Measurements from ENCODE around the gene FIS1. TPM values are rescaled to one million over a fixed set of nuclear protein-coding genes. Genes with fewer than 3 reads are reported as not detected.

The FIS1 gene
- total RNA-seq, 1 donor from 2014 or later, result 219 TPM

DNA sequence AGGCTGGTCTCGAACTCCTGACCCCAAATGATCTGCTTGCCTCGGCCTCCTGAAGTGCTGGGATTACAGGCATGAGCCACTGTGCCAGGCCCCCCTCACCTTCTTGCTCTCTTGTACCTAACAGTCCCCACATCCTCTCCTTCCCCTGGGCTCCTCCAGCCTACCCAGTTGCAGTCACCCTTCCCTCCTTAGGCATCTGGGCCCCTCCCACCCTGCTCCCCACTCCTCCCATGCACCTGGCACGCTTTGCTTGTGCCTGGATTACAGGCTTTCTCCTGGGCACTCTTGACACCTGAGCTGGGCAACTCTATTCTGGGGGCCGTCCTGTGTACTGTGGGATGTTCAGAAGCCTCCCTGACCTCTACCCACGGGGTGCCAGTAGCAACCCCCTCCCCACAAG, 10.2 kb downstream of the FIS1 start:
- no peak for DNase-seq (ENCODE audit: low spot score)

DNA sequence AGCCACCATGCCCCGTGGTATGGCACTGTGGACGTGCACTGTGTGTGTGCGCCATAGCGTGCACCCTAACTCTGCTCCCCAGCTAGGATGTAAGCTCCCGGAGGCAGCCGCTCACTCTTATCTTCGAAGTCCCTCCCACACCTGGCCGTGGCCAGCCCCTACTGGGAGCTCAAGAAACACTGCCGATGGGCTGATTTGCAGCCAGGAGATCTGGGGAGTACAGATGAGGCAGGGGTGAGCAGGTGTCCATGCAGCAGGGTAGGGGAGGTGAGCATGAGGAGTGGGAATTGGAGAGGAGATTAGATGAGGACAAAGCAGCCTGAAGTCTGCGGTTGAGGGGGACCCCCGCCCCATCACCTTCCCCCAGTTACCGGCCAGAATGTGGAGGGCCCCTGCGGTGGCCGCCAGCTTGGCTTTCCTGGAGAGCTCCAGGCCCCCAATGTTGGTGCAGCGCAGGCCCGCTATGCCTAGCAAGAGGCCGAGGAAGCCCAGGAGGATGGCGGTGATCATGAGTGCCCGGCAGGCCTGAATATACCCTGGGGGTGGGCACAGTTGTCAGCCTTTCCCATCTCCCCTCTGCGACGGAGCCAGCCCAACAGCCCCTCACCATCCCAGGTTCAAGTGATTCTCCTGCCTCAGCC, 10.9 kb downstream of the FIS1 start:
- no peak for DNase-seq (ENCODE audit: low spot score)

DNA sequence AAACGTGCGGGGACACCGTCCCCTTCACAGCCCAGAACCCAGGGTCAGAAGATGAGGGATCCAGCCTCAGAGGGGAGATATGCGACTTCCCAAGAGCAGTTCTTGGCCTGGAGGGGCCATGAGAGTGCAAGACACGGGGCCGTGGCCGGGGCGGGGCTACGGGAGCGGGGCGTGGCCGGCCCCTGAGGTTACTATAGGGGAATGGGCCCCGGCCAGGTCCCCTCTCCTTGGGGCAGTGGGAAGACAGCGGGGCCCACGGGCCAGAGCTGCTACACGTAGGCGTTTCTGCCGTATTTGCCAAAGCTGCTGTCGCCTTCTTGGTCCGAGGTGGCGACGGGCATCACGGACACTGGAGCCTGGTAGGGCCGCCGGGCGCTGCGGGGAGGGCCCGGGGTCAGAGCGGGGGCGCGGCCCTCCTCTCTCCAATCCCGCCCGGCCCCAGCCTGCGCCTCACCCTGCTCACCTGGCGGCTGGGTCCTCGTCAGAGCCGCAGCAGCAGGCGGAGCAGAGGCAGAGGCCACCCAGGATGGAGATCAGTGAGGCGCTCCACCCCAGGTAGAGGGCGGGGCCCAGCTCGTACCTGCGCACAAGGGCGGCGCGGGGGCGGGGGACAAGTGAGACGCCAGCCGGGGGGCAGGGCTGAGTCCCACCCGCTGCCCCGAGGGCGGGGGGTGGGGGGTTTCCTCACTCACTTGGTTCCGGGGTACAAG, 12.6 kb downstream of the FIS1 start:
- DNase-seq (ENCODE audit: low spot score), result no peak

DNA sequence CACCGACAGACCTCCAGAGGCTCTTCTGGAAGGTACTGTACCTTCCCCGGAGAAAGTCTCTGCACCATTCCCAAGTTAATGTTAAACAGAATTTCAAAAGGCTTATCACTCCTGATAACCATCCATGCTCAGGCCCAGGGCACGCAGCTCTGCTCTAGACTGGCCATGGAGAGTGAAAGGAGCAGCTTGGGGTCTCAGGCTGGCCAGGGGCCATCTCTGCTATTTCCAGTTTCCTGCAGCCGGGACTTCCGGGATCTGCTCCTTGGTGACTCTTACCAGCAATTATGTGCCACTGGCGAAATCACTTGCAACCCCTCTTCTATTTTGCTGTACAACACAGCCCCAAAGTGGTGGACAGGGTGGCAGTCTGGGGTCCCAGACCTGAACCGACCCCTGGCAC, 13.2 kb downstream of the FIS1 start:
- DNase-seq (ENCODE audit: low spot score), result no peak

DNA sequence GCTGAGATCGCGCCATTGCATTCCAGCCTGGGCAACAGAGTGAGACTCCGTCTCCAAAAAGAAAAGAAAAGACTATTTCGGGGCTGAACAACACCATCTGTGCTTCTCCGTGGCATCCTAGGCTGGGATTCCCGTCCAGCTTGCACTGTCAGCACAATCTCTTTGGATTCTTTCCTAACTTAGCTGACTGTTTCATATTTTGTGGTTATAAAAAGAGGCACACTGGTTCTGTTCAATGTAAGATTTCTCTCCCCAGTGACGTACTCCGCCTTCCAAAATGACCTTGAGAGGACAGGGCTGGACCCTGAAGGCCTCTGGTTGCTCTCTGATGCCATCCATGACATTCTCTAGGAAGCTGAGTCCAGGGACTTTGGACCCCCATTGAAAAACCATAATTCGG, 18.2 kb downstream of the FIS1 start:
- DNase-seq (ENCODE audit: low spot score), result no peak

DNA sequence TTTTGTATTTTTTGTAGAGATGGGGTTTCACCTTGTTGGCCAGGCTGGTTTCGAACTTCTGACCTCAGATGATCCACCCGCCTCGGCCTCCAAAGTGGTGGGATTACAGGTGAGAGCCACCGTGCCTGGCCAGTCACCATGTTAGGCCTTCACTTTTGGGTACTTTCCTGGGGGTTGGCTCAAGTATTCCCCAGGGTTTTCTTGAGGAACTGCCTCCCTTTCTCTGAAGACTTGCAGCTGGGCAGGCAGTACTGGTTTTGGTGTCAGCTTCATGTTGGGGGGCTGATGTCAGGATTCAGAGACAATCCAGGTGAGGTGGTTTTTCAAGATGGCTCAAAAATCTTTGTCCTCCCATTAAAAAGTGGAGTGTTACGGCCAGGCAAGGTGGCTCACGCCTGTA, 19.2 kb downstream of the FIS1 start:
- no peak for DNase-seq (ENCODE audit: low spot score)

DNA sequence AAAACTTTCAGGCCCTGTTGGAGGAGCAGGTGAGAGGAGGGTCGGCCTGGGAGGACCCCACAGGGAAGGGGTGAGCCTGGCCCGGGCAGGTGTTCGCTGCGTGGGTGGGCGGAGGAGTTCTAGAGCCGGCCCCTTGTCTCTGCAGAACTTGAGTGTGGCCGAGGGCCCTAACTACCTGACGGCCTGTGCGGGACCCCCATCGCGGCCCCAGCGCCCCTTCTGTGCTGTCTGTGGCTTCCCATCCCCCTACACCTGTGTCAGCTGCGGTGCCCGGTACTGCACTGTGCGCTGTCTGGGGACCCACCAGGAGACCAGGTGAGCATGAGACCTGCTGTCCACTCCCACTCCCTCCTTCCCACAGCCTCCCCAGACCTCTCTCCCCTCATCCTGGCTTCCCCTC, 21.4 kb downstream of the FIS1 start:
- no peak for DNase-seq (ENCODE audit: low spot score)

DNA sequence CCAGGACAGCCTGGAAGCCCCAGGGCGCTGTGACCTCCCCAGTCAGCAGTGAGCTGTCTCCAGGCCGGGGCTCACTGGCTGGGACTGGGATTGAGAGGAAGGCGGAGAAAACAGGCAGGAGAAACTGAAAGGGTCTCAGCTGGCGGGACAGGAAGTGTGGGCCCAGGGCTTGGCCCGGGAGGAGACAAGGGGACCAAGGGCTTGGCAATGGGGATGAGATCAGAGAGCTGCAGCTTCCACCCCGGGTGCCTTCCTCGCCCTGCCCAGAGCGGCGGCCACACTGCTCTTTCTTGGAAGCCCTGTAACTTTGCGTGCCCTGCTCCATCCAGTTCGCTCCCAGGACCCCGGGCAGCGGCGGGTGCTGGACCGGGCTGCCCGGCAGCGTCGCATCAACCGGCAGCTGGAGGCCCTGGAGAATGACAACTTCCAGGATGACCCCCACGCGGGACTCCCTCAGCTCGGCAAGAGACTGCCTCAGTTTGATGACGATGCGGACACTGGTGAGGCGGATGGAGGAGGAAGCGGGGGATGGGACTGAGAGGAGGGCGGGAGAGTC, 22.5 kb downstream of the FIS1 start:
- no peak for DNase-seq (ENCODE audit: low spot score)

DNA sequence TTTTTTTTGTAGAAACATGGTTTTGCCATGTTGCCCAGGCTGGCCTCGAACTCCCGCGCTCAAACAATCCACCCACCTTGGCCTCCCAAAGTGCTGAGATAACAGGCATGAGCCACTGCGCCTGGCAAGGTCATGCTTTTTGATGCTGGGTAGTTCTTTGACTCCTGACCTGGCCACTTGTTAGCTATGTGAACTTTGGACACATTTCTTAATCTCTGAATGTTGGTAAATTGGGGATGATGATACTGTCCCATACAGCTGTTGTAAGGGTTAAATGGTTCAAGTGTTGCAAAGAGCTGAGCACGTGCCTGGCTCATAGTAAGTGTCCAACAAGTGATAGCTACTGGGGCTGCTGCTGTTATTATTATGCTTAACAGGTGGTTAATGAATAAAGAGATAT, 24.6 kb downstream of the FIS1 start:
- no peak for DNase-seq (ENCODE audit: low spot score)

DNA sequence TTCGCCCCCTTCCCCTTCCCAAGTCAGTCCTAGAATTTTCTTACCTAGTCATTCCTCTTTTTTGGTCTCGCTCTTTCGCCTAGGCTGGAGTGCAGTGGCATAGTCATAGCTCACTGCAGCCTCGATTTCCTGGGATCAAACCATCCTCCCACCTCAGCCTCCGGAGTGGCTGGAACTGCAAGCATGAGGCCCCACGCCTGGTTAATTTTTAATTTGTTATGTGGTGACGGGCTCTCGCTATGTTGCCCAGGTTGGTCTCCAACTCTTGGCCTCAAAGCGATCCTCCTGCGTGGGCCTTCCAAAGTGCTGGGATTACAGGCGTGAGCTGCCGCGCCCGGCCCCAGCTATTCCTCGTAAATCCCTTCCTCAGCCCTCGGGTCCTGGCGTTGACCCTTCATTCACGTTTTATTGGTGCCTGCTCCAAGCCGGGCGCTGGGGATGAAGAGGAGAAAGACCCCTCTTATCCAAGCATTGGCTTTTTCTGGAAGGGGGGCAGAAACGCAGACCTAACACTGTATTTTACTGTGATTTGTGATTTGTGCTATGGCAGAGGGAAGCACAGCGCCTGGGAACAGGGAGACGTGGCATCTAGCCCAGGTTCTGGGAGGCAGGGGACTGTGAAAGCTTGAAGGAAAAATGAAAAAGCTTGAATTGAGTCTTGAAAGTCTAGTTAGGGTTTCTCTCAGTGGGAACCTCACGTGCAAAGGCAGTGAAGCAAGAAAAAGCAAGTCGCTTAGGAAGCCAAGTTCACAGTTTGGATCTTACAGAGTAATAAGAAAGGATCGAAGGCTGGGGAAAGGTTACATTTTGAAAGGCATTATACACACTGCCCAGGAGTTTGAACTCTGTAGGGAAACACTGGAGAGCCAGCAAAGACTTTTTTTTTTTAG, 26.4 kb downstream of the FIS1 start:
- no peak for DNase-seq (ENCODE audit: low spot score)

DNA sequence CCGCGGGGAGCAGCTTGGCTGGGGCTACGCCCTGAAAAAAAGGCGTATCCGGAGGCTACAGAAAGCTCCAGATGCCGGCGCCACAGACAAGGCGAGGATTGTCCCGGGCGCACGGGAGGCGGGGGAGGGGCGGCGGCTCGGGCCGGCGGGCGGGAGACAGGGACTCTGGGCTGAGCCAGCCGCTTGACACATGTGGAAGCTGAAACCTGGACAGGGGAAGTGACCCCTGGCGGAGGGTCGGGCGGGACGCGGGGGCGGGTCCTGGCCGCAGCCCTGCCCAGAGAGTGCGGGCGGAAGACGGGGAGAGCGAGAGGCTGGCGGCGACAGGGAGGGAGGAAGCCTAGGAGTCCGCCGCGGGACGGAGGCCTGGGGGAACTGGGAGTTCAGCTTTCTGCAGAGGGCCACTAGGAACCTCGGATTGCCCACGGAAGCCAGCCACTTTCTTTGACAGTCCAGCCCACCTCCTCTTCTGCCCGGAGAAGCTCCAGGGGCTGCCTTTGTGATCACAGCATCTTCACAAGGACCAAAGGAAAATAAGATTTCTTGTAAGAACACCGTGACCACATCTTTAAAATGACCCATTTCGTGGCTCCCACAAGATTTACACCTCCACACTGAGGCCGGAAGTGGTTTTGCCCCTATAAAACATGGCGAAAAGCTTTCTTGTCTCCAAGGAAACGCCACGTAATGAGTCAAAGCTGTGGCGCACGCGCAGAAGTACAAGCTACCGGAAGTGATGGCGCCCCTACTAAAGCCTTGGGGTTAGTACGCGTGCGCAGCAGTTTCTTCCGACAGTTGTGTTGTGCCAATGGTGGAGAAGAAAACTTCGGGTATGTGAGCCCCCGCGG, 27.3 kb downstream of the FIS1 start, which contains the start of the genes PLOD3 and ZNHIT1:
PLOD3 (minus strand) TSS at position 194 of the 848 bp plus-strand sequence. CDS start 307 bp downstream, outside the sequence.
ZNHIT1 (plus strand) TSS at position 778 of the 848 bp plus-strand sequence; CDS start at position 809, 31 bp downstream.
- DNase-seq (ENCODE audit: low spot score), result peak; percentile 98

DNA sequence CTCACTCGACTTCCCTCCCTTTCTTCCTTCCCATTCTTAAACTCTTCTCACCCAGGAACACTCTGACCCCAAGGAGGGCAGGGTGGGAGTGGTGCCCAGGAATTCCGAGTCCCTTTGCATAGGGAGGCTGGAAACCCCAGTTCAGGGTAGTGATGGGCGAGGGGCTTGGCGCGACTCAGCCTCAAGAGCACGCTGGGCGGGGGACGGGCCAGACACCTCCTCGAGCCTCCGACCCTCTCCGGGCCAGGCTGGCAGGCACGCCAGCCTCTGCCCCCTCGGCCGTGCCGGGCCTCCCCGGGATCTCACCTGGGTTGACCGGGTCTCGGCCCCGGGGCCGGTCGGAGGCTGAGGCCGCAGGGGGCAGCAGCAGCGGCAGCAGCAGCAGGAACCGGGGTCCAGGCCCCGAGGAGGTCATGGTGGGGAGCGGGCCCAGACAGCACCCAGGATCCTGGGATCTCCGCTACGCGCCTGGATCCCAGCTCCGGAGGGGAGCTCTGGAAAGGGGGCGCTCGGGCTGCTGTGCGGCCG, 28.0 kb downstream of the FIS1 start:
- DNase-seq (ENCODE audit: low spot score), result no peak

DNA sequence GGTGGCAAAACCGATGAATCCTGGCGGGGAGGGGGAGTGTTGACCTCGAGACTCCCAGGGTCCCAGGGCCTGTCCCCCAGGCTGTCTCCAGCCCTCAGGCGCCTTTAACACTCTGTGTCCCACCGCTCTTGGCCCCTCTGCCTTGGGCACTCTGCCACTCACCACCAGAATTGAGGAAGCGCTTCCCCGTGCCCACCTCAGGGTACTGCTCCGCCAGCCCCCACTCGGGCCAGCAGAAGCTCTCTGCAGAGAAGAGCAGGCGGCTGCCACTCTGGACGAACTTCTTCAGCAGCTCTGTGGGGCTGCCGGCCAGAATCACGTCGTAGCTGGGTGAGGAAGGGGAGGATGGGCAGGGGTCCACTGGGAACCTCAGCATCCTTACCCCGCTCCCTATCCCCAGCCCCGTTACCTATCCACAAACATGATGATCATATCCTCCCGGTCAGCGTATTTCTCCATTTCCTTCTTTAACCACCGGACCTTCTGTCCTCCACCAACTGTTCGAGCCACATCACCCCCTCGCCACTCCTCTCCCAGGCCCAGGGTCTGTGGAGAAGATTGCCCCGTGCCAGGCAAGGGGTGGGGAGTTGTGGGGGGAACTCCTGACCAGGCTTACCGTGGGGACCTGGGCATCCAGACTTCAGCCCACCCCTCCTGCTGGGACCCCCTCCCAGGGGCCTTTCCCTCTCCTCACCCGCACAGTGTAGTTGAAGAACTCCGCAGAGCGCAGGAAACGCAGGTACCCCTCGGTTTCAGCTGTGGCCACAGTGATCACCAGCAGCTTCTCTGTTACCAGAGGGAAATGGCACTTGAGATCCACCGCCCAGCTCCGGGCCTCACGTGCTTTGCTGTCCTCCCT, 28.7 kb downstream of the FIS1 start:
- no peak for DNase-seq (ENCODE audit: low spot score)

DNA sequence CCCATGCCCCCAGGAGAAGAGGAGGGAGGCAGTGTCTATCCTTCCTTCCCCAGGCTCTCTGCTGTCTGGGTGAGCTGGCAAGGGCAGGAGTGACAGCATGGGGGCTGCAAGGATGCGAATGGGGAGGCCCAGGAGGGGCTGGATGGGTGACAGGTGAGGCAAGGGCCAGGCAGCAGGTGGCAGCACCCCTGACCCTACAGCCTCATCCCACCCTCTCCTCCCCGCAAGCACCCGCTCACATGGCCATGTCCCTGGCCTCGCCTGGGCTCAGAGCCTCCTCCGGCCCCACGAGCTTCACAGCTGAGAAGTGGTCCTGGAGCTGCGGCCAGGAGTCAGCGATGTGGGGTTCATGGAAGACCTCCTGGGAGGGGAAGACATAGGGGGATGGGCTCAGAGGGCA, 32.9 kb downstream of the FIS1 start:
- no peak for DNase-seq (ENCODE audit: low spot score)

DNA sequence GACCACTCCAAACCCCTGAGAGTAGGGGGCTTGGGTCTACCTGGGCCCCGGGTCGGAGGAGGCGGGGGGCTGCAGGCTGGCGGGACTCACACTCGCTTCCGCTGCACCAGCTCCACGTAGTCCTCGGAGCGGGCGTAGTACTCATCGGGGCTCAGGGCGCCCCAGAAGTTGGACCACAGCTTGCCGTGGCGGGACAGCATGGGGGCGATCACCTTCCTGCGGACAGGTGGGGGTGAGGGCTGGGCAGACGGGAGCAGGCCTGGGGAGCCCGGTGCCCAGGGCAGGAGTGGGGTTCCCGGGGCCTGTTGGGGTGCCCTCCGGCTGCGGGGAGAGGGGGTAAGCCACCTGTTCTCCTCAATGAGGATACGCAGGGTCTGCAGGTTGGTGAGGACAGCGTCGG, 33.4 kb downstream of the FIS1 start:
- no peak for DNase-seq (ENCODE audit: low spot score)

DNA sequence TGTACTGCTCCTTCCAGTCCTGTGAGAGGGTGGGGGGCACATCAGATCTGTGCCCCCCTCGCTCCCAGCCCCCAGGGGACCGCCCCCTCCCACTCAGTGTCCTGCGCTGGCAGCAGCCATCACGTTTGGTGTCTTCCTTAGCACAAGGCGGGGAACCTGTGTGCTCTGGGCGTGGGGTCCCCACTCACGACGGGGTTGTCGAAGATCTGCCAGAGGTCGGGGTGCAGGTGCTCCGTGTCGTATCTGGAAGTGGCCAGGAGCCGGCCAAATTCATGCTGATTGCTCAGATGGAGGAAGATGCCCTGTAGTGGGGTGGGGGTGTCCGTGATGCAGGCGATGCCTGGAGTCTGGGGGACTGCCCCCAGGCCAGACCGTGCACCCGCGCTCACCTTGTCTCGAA, 34.7 kb downstream of the FIS1 start:
- no peak for DNase-seq (ENCODE audit: low spot score)

DNA sequence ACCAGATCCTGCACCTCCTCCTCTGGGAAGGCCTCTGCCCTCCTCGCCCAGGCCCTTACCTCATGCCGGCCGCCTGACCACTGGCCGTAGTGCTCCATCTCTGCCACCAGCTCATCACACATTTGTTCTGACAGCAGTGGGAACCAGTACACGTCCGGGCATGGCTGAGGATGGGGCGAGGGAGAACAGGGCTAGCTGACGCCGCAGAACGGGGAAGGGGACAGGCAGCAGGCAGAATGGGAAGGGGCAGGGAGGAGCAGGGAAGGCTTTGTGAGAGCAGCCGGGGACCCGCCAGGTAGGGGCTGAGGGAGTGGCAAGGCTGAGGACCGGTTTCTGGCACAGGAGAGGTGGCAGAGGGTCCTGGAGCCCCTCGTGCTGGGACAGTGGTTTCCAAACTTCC, 36.1 kb downstream of the FIS1 start:
- no peak for DNase-seq (ENCODE audit: low spot score)

DNA sequence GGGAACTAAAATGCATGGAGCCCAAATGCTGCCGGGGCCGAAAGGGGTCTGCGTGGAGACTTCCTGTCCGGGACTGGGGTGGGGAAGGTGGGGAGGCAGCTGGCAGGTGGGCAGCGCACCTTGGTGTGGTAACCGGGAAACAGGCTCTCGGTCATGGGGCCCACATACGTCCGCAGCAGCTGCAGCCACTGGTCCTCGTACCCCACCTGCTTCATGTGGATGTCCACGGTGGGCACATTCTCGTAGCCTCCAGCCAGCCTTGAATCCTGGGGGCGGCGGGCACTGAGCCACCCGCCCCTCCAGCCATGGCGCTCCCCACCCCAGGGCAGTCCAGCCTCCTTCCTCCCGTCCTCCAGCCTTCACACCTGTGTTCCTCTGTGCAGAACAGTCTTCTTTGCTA, 37.4 kb downstream of the FIS1 start:
- no peak for DNase-seq (ENCODE audit: low spot score)

DNA sequence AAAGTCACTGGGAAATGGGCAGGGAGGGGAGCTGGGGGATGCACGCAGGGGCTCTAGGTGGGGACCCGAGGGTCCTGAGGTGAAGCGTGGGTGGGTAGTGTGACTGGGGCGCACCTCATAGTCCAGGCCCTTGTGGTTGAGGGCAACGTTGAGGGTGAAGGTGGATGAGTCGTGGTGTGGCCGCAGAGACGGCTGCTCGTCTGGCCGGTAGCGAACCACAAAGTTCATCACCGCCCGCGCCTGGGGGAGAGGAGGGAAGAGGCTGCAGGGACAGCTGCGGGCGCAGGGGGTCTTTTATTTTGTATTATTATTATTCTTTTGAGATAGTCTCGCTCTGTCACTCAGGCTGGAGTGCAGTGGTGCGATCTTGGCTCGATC, 38.2 kb downstream of the FIS1 start:
- DNase-seq (ENCODE audit: low spot score), result no peak

Data from mesenteric fat pad (tissue), 1 donor.